H9 (cell line): Measurements from ENCODE around the gene TMEM169. TPM values are rescaled to one million over a fixed set of nuclear protein-coding genes. Genes with fewer than 3 reads are reported as not detected.

ENCODE experiments used
- DNase-seq: peaks from one replicate; pipeline ENCODE4 v3.0.0-alpha.2; 2017
- H2AFZ ChIP-seq: one replicate; pipeline ENCODE4 v1.6.1; 2013; ENCODE audit warnings: mild to moderate bottlenecking, low read length, control low read depth, moderate library complexity
- H2AK5ac ChIP-seq: 2 replicates; pipeline ENCODE4 v1.6.1; 2013; ENCODE audit warnings: low read length, control low read depth, mixed read lengths; ENCODE audit not compliant: insufficient read length
- H2BK120ac ChIP-seq: one replicate; pipeline ENCODE4 v1.6.1; 2013; ENCODE audit warnings: low read depth, mild to moderate bottlenecking, low read length, control low read depth, inconsistent platforms; ENCODE audit not compliant: poor library complexity, severe bottlenecking
- H2BK12ac ChIP-seq: 2 replicates; pipeline ENCODE4 v1.6.1; 2013; ENCODE audit warnings: low read length, control low read depth, mixed read lengths, low read depth; ENCODE audit not compliant: insufficient read length
- H2BK15ac ChIP-seq: 2 replicates; pipeline ENCODE4 v1.6.1; 2013; ENCODE audit warnings: low read depth, low read length, control low read depth
- H2BK20ac ChIP-seq: one replicate; pipeline ENCODE4 v1.6.1; 2013; ENCODE audit warnings: low read depth, mild to moderate bottlenecking, low read length, control low read depth, inconsistent platforms; ENCODE audit not compliant: poor library complexity, severe bottlenecking
- H2BK5ac ChIP-seq: 2 replicates; pipeline ENCODE4 v1.6.1; 2013; ENCODE audit warnings: low read length, control low read depth, mixed read lengths; ENCODE audit not compliant: insufficient read length
- H3K14ac ChIP-seq: 2 replicates; pipeline ENCODE4 v1.6.1; 2013; ENCODE audit warnings: low read length, control low read depth; ENCODE audit not compliant: insufficient read depth
- H3K18ac ChIP-seq: 2 replicates; pipeline ENCODE4 v1.6.1; 2013; ENCODE audit warnings: low read depth, mild to moderate bottlenecking, mixed read lengths, low read length, control low read depth; ENCODE audit not compliant: insufficient read length
- H3K23ac ChIP-seq: 2 replicates; pipeline ENCODE4 v1.6.1; 2013; ENCODE audit warnings: low read length, control low read depth, mixed read lengths, low read depth; ENCODE audit not compliant: insufficient read length
- H3K23me2 ChIP-seq: 2 replicates; pipeline ENCODE4 v1.6.1; 2013; ENCODE audit warnings: low read depth, mild to moderate bottlenecking, mixed read lengths, low read length, control low read depth; ENCODE audit not compliant: insufficient read length, poor library complexity, severe bottlenecking
- H3K27ac ChIP-seq: 2 replicates; pipeline ENCODE4 v1.5.1; 2013; ENCODE audit warnings: low read length, control low read depth, mixed read lengths, low read depth; ENCODE audit not compliant: insufficient read length
- H3K27me3 ChIP-seq: 2 replicates; pipeline ENCODE4 v1.6.1; 2013; ENCODE audit warnings: low read length, control low read depth, inconsistent platforms; ENCODE audit not compliant: insufficient read depth
- H3K4ac ChIP-seq: 2 replicates; pipeline ENCODE4 v1.6.1; 2013; ENCODE audit warnings: low read depth, mild to moderate bottlenecking, control low read depth, inconsistent platforms, low read length, moderate library complexity
- H3K4me1 ChIP-seq: 2 replicates; pipeline ENCODE4 v1.6.1; 2013; ENCODE audit warnings: low read length, control low read depth, inconsistent platforms; ENCODE audit not compliant: insufficient read depth
- H3K4me2 ChIP-seq: 2 replicates; pipeline ENCODE4 v1.6.1; 2013; ENCODE audit warnings: low read length, control low read depth, mixed read lengths; ENCODE audit not compliant: insufficient read length, insufficient read depth
- H3K56ac ChIP-seq: 2 replicates; pipeline ENCODE4 v1.6.1; 2013; ENCODE audit warnings: low read depth, mild to moderate bottlenecking, mixed read lengths, low read length, control low read depth; ENCODE audit not compliant: insufficient read length
- H3K79me1 ChIP-seq: 2 replicates; pipeline ENCODE4 v1.6.1; 2013; ENCODE audit warnings: low read depth, mild to moderate bottlenecking, moderate library complexity, low read length, control low read depth, inconsistent platforms; ENCODE audit not compliant: insufficient read depth, poor library complexity, severe bottlenecking
- H3K79me2 ChIP-seq: 2 replicates; pipeline ENCODE4 v1.6.1; 2013; ENCODE audit warnings: low read length, control low read depth, inconsistent platforms; ENCODE audit not compliant: insufficient read depth
- H3K9ac ChIP-seq: 2 replicates; pipeline ENCODE4 v1.6.1; 2013; ENCODE audit warnings: low read length, control low read depth, mixed read lengths; ENCODE audit not compliant: insufficient read length; ENCODE audit errors: extremely low read depth
- H3K9me3 ChIP-seq: one replicate; pipeline ENCODE4 v1.6.1; 2013; ENCODE audit warnings: low read depth, low read length, inconsistent platforms; ENCODE audit not compliant: control insufficient read depth
- H3T11ph ChIP-seq: one replicate; pipeline ENCODE4 v1.6.1; 2013; ENCODE audit warnings: mild to moderate bottlenecking, low read length, control low read depth, inconsistent platforms
- H4K20me1 ChIP-seq: one replicate; pipeline ENCODE4 v1.6.1; 2013; ENCODE audit not compliant: control insufficient read depth, insufficient read length, insufficient read depth
- H4K5ac ChIP-seq: 2 replicates; pipeline ENCODE4 v1.6.1; 2013; ENCODE audit warnings: low read depth, mild to moderate bottlenecking, mixed read lengths, low read length, control low read depth; ENCODE audit not compliant: insufficient read length
- H4K8ac ChIP-seq: replicated peaks from 2 replicates; pipeline ENCODE4 v1.6.1; 2013; ENCODE audit warnings: low read length, control low read depth, mixed read lengths, low read depth; ENCODE audit not compliant: insufficient read length
- H4K91ac ChIP-seq: 2 replicates; pipeline ENCODE4 v1.6.1; 2013; ENCODE audit warnings: low read depth, mild to moderate bottlenecking, moderate library complexity, mixed read lengths, low read length, control low read depth; ENCODE audit not compliant: insufficient read length
- H3K27ac Mint-ChIP-seq, 3 experiments: 2 replicates in 2 of 3; 3 replicates in 1 of 3; pipeline ENCODE4 v1.8.0; 2020 to 2021; ENCODE audit warnings: mixed read lengths in 3 of 3, mild to moderate bottlenecking in 1 of 3, moderate library complexity in 1 of 3
- H3K27me3 Mint-ChIP-seq: 2 replicates; pipeline ENCODE4 v1.8.0; 2021; ENCODE audit warnings: low read depth, mild to moderate bottlenecking, moderate library complexity, mixed read lengths
- H3K36me3 Mint-ChIP-seq, 3 experiments: 2 replicates in 2 of 3; 3 replicates in 1 of 3; pipeline ENCODE4 v1.8.0; 2020 to 2021; ENCODE audit warnings: low read depth in 3 of 3, mixed read lengths in 3 of 3; ENCODE audit not compliant: insufficient read depth in 1 of 3
- H3K4me1 Mint-ChIP-seq, 2 experiments: 2 replicates each; pipeline ENCODE4 v1.8.0; 2020; ENCODE audit warnings: mixed read lengths in 2 of 2
- H3K4me3 Mint-ChIP-seq, 2 experiments: 2 replicates in 1 of 2; 3 replicates in 1 of 2; pipeline ENCODE4 v1.8.0; 2020 to 2021; ENCODE audit warnings: mild to moderate bottlenecking in 2 of 2, mixed read lengths in 2 of 2, moderate library complexity in 1 of 2
- H3K9me3 Mint-ChIP-seq, 2 experiments: 2 replicates in 1 of 2; 3 replicates in 1 of 2; pipeline ENCODE4 v1.8.0; 2020; ENCODE audit warnings: mild to moderate bottlenecking in 2 of 2, mixed read lengths in 2 of 2, moderate library complexity in 1 of 2
- WGBS: extraction: QIAGEN DNeasy Blood & Tissue Kit; methylation state at CpG from one replicate; pipeline ENCODE4 v1.1.7; 2013; ENCODE audit warnings: missing lambda C conversion rate, low lambda C conversion rate, mixed read lengths; ENCODE audit not compliant: insufficient read length; ENCODE audit errors: extremely low coverage; 5-methylcytosine and 5-hydroxymethylcytosine counted together
- total RNA-seq: library from RNA; stranded (reverse); gene quantifications from 2 replicates; pipeline ENCODE4 v1.2.1, GENCODE V29; 2021
- TF ChIP-seq, protein P1 (sequence below): fragments of 200-600 bp; sonication (generic); conservative IDR thresholded peaks from 3 replicates; pipeline ENCODE4 v1.8.0; 2021; ENCODE audit warnings: antibody characterized with exemption, mild to moderate bottlenecking

The TMEM169 gene
- total RNA-seq, 1 experiment from 2014 or later = 1.0 TPM

DNA sequence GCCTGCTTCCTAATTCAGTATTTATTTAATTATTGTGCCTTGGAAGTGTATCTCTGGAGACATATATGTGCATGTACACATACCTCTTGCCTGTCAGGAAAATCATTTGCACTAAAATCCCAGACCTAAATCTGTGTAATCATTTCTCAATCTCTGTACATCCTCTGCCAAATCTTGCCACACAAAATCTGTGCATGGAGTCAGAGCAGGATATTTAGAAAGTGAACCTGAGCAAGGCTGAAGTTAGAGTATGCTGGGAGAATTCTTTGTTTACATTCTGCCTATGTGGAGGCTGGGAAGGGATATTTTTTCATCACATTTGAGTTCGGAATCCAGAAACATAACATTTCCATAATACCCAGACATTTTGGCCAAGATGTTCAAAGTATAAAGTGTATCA, 36.8 kb downstream of the TMEM169 start:
- Histone ChIP-seq H2AFZ (no peak overlapping the region), H3K27me3 (no peaks in the 10 kb centered on the region), H2BK15ac (no peak overlapping the region), H3K14ac (no peak overlapping the region), H4K20me1 (no peaks in the 10 kb centered on the region), H4K91ac (no peak overlapping the region), H3K4me2 (no peak overlapping the region), H2BK5ac (no peak overlapping the region), H3K4me1 (peaks cover 2% of the 10 kb centered on the region; the same call in 1 of the 2 replicates), H3K9me3 (no peaks in the 10 kb centered on the region), H3K23me2 (peaks cover 6% of the 10 kb centered on the region), H3K18ac (no peak overlapping the region), H3K4ac (no peak overlapping the region), H3K27ac (no peak overlapping the region), H4K5ac (no peak overlapping the region), H3K9ac (no peak overlapping the region), H2BK12ac (no peak overlapping the region), H3K56ac (no peak overlapping the region), H2BK120ac (no peak overlapping the region), H2AK5ac (no peak overlapping the region), H3K79me2 (peaks cover 16% of the 10 kb centered on the region; the same call in 1 of the 2 replicates), H3K79me1 (peaks cover 10% of the 10 kb centered on the region), H4K8ac (no peak overlapping the region), H2BK20ac (no peak overlapping the region), H3K23ac (no peak overlapping the region), H3T11ph (no peak overlapping the region)
- Mint-ChIP-seq H3K4me3 (no peak overlapping the region), H3K27ac (peak overlapping the region in 1 of 3 experiments; percentile 50; a peak in 3 of 7 replicates), H3K27me3 (no peaks in the 10 kb centered on the region), H3K36me3 (peaks cover 71 to 98% (median 90%) of the 10 kb centered on the region in 3 experiments; a peak in 6 of 7 replicates), H3K4me1 (peaks cover 27 to 36% of the 10 kb centered on the region in 2 experiments), H3K9me3 (no peaks in the 10 kb centered on the region; a peak in 1 of 5 replicates)
- TF ChIP-seq, protein P1, sequence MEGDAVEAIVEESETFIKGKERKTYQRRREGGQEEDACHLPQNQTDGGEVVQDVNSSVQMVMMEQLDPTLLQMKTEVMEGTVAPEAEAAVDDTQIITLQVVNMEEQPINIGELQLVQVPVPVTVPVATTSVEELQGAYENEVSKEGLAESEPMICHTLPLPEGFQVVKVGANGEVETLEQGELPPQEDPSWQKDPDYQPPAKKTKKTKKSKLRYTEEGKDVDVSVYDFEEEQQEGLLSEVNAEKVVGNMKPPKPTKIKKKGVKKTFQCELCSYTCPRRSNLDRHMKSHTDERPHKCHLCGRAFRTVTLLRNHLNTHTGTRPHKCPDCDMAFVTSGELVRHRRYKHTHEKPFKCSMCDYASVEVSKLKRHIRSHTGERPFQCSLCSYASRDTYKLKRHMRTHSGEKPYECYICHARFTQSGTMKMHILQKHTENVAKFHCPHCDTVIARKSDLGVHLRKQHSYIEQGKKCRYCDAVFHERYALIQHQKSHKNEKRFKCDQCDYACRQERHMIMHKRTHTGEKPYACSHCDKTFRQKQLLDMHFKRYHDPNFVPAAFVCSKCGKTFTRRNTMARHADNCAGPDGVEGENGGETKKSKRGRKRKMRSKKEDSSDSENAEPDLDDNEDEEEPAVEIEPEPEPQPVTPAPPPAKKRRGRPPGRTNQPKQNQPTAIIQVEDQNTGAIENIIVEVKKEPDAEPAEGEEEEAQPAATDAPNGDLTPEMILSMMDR = no peak
- no peak for DNase-seq
- WGBS = no CpG with 5 or more reads among the region's 1 CpG
